LNCaP clone FGC (cell line): ENCODE measurements around the gene ENPP3.

Experiments used
- DNase-seq: peaks from one replicate; pipeline ENCODE4 v3.0.0-alpha.2; 2011; ENCODE audit warnings: low read depth
- H3K4me3 ChIP-seq: 2 replicates; pipeline ENCODE4 v1.5.1; 2011; ENCODE audit warnings: mild to moderate bottlenecking, low read depth, low read length, control low read depth
- TF ChIP-seq, protein P1 (sequence below): IDR thresholded peaks from 2 replicates; pipeline ENCODE4 v1.5.1; 2012; ENCODE audit warnings: mild to moderate bottlenecking; ENCODE audit not compliant: control insufficient read depth, insufficient read depth; ENCODE audit errors: extremely low read depth

ENPP3 gene

DNA sequence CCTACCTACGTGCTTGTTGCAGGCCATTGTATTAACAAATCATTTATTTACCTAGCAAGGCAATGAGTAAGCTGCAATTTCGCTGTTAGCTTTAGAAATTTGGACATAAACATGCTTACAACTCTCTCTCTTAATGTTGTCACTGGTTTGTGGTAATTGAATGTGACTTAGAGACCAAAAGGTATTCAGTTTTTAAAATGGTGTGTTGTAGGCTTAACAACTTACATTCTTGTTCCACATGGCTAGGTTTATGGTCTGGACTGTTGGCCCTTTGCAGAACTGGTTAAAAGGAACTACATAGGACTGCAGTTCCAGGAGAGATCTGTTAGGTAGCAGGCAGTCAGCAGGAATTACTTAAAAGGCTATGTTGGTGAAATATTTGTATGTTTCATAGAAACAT is 84.1 kb downstream of the ENPP3 start:
- H3K4me3 ChIP-seq: no peak overlapping the region
- TF ChIP-seq, protein P1, sequence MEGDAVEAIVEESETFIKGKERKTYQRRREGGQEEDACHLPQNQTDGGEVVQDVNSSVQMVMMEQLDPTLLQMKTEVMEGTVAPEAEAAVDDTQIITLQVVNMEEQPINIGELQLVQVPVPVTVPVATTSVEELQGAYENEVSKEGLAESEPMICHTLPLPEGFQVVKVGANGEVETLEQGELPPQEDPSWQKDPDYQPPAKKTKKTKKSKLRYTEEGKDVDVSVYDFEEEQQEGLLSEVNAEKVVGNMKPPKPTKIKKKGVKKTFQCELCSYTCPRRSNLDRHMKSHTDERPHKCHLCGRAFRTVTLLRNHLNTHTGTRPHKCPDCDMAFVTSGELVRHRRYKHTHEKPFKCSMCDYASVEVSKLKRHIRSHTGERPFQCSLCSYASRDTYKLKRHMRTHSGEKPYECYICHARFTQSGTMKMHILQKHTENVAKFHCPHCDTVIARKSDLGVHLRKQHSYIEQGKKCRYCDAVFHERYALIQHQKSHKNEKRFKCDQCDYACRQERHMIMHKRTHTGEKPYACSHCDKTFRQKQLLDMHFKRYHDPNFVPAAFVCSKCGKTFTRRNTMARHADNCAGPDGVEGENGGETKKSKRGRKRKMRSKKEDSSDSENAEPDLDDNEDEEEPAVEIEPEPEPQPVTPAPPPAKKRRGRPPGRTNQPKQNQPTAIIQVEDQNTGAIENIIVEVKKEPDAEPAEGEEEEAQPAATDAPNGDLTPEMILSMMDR: no peak
- DNase-seq: no peak

DNA sequence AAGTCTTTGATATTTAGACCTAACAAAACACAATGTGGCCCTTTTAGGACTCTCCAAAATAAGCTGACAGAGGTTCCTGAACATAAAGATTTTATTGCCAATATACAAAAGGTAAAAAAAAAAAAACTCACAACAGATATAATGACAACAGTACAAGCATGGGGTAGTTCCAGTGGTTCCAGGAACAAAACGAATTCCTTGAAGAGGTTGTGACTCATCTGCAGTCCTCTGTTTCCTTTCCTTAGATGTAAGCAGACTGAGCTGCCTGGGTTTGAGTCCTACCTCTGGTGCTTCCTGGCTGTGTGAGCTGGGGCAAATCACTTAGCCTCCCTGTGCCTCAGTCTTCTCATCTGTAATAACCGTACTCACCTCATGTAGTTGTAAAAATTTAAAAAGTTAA is 87.0 kb downstream of the ENPP3 start:
- TF ChIP-seq, protein P1: no peak
- no peak overlapping the region for H3K4me3 ChIP-seq
- DNase-seq: no peak

DNA sequence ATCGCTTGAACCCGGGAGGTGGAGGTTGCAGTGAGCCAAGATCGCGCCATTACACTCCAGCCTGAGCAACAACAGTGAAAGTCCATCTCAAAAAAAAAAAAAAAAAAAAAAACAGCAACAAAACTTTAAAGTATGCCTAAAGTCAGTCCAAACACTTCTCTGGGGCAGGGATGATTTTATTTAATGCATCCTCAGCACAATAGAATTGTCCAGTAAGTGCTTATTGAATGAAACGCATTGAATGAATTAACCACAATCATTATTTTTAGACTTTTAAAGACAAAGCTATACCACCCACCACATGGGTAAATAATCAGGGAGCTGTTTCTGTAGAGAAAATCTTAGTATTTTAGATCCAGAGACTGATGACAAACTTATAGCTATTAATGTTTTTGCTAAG is 90.4 kb downstream of the ENPP3 start:
- no peak overlapping the region for H3K4me3 ChIP-seq
- TF ChIP-seq, protein P1: no peak
- no peak for DNase-seq

DNA sequence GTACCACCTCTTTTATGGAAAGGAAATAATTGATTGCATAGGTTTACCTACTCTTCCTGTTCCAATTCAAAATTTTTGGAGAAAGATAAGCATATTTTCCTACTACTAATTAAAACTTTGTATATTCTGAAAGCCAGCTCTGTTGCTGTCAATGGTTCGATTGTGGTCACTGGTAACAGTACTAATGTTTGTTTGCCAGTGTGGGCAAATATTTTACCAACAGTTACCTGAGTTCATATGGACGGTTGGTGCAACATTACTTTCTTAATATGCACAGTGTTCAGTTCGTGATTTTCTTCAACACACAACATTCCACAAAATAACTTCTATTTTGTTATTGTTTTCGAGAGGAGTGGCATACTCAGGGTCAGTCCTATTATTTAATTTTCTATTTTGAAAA is 90.8 kb downstream of the ENPP3 start:
- TF ChIP-seq, protein P1: no peak
- no peak for DNase-seq
- H3K4me3 ChIP-seq: no peak overlapping the region

DNA sequence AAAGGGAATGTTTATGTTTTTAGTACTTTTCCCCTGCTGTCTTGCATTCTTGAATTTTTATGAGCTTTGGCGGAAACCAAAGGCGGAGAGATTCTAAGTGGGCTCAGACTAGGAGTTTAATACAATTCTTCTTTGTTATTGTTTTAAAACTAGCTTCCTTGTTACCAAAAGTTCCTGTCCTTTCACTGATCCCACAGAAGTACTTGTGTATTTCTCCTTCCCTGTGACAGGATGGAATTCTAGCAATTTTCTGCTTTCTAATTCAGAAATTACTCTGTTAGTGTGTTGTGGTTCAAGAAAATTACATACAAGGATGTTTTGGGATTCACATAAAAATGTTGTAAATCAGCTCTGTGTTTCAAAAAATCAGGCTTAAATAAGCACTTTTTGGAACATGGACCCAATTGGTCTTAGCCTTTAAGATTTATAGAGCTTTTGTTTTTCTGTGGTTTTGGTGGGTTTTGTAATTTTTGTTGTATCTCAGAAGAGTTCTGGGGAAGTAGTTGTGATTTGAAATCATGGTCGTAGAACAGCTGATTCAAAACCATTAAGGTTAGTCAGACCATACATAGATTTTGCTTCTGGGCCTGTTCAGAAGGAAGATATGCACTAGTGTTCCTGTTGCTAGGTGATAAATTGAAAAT is 91.3 kb downstream of the ENPP3 start:
- H3K4me3 ChIP-seq: no peak overlapping the region
- TF ChIP-seq, protein P1: no peak
- DNase-seq: no peak

DNA sequence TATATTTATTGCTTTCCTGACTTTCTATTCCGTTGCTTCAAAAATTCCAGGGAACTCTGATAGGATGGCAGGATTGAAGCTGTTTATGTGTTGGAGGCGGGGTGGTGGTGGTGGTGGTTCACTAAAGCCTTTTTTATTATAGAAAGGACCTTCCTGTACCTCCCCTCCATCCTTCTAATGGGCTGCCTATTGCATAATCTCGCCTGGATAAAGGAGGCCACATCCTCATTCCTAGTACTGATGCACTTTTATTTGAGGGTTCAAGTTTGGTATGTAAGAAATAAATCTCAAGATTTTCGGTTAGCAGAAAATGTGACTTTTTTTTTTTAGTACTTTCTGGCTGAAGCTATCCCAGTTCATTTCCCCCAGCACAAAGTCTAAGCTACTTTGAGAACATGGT is 92.4 kb downstream of the ENPP3 start:
- H3K4me3 ChIP-seq: no peak overlapping the region
- no peak for DNase-seq
- TF ChIP-seq, protein P1: no peak

DNA sequence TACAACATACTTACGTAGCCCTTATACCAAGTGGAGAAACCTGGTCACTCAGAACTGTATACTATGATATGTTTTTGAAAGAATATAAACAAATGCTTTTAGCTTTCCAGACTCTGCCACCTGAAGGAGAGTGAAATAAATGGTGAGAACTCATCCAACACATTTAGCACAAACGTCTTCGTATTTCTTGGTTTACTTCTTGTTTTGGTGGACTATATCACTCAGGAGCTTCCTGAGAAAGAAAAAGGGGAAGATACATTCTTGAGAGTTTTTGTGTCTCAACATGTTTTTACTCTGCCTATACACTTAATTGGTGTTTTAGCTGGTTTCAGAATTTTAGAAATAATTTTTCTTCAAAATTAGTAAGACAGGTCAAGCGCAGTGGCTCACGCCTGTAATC is 93.2 kb downstream of the ENPP3 start:
- TF ChIP-seq, protein P1: no peak
- DNase-seq: no peak

More for the DNA sequence above, 93.2 kb downstream of the ENPP3 start:
- H3K4me3 ChIP-seq: no peak overlapping the region
